SU-DHL-6 (cell line): ENCODE results near the gene PIGR.

Experiments
- H2AFZ ChIP-seq: fragments of 200-600 bp; sonication (generic); 2 replicates; pipeline ENCODE4 v1.6.1; 2014; ENCODE audit warnings: low read depth, mild to moderate bottlenecking, moderate library complexity, mixed read lengths, antibody characterized with exemption, low read length; ENCODE audit not compliant: severe bottlenecking
- H3F3A ChIP-seq: fragments of 200-600 bp; shearing (Covaris generic); 2 replicates; pipeline ENCODE4 v1.6.0; 2016; ENCODE audit warnings: antibody characterized with exemption, mild to moderate bottlenecking; ENCODE audit not compliant: insufficient read depth
- H3K27ac ChIP-seq: fragments of 200-600 bp; sonication (generic); 2 replicates; pipeline ENCODE4 v1.5.1; 2016; ENCODE audit warnings: low read depth, mild to moderate bottlenecking, low read length, moderate library complexity, mixed read lengths
- H3K27me3 ChIP-seq: fragments of 200-600 bp; sonication (generic), shearing (Covaris generic); 2 replicates; pipeline ENCODE4 v1.6.0; 2014; ENCODE audit warnings: mild to moderate bottlenecking, low read length
- H3K36me3 ChIP-seq: fragments of 200-600 bp; sonication (generic); 2 replicates; pipeline ENCODE4 v1.6.1; 2014; ENCODE audit warnings: mild to moderate bottlenecking, low read length, mixed read lengths
- H3K4me2 ChIP-seq: fragments of 300-600, 200-600 bp; shearing (Covaris generic), sonication (generic); 2 replicates; pipeline ENCODE4 v1.6.0; 2014; ENCODE audit warnings: low read length, low read depth, mild to moderate bottlenecking; ENCODE audit not compliant: poor library complexity, severe bottlenecking
- H3K4me3 ChIP-seq: fragments of 200-600 bp; sonication (generic); 2 replicates; pipeline ENCODE4 v1.5.1; 2014; ENCODE audit warnings: antibody characterized with exemption, low read length, mild to moderate bottlenecking, mixed read lengths; ENCODE audit not compliant: insufficient read depth, poor library complexity, severe bottlenecking
- H3K79me2 ChIP-seq: fragments of 200-600 bp; sonication (generic); 2 replicates; pipeline ENCODE4 v1.6.1; 2014; ENCODE audit warnings: mild to moderate bottlenecking, low read length, moderate library complexity; ENCODE audit not compliant: insufficient read depth
- H3K9ac ChIP-seq: fragments of 200-600 bp; sonication (generic); 2 replicates; pipeline ENCODE4 v1.7.0; 2014; ENCODE audit warnings: mild to moderate bottlenecking, low read length
- H3K9me2 ChIP-seq: fragments of 200-600 bp; sonication (generic); replicated peaks from 2 replicates; pipeline ENCODE4 v1.6.1; 2014; ENCODE audit warnings: low read length; ENCODE audit not compliant: insufficient read depth
- H3K9me3 ChIP-seq: fragments of 200-600 bp; sonication (generic); 2 replicates; pipeline ENCODE4 v1.6.1; 2014; ENCODE audit warnings: low read length, mixed read lengths; ENCODE audit not compliant: insufficient read depth
- H4K20me1 ChIP-seq: fragments of 200-600 bp; sonication (generic); 2 replicates; pipeline ENCODE4 v1.6.1; 2014; ENCODE audit warnings: low read depth, mild to moderate bottlenecking, antibody characterized with exemption, low read length, moderate library complexity, mixed read lengths
- EZH2phosphoT487 ChIP-seq: fragments of 200-600 bp; sonication (generic), shearing (Covaris generic); conservative IDR thresholded peaks from 2 replicates; pipeline ENCODE4 v1.6.1; 2018; ENCODE audit warnings: mild to moderate bottlenecking, antibody characterized with exemption, low read length, moderate library complexity, mixed read lengths
- TF ChIP-seq, protein P1 (sequence below): fragments of 200-600 bp; sonication (generic); IDR thresholded peaks from one replicate; pipeline ENCODE4 v1.5.1; 2017; ENCODE audit warnings: antibody characterized with exemption, mild to moderate bottlenecking, low read length, moderate library complexity; ENCODE audit not compliant: insufficient read depth, poor library complexity, severe bottlenecking

Gene PIGR

DNA sequence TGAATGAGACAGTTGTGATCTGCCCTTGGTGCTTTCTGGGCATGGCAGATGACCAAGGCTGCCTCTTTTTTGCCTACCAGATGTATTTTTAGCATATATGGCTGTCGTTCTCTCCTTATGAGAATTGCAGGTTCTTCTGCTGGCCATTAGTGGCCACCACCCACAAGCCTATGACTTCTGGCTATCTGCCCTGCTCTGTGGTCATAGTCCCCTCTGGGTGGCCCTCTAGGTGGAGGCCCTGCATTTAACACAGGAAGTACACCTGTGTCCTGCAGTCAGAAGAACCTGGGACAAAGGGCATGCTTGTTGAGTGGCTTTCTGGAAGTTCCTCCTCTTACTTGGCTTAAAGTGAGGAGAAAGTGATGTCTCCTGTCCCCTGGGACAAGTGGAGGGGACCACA, 17.5 kb upstream of the PIGR start:
- Histone ChIP-seq H3K9ac (no peak overlapping the region), H3K79me2 (no peaks in the 10 kb centered on the region), H3F3A (no peaks in the 10 kb centered on the region), H3K4me2 (no peak overlapping the region), H3K27ac (no peak overlapping the region), H3K27me3 (no peaks in the 10 kb centered on the region), H2AFZ (no peak overlapping the region), H3K9me3 (no peaks in the 10 kb centered on the region), H3K9me2 (no peaks in the 10 kb centered on the region), H4K20me1 (no peaks in the 10 kb centered on the region), H3K4me3 (no peak overlapping the region), H3K36me3 (no peaks in the 10 kb centered on the region)
- TF ChIP-seq EZH2phosphoT487 = no peak
- TF ChIP-seq, protein P1, sequence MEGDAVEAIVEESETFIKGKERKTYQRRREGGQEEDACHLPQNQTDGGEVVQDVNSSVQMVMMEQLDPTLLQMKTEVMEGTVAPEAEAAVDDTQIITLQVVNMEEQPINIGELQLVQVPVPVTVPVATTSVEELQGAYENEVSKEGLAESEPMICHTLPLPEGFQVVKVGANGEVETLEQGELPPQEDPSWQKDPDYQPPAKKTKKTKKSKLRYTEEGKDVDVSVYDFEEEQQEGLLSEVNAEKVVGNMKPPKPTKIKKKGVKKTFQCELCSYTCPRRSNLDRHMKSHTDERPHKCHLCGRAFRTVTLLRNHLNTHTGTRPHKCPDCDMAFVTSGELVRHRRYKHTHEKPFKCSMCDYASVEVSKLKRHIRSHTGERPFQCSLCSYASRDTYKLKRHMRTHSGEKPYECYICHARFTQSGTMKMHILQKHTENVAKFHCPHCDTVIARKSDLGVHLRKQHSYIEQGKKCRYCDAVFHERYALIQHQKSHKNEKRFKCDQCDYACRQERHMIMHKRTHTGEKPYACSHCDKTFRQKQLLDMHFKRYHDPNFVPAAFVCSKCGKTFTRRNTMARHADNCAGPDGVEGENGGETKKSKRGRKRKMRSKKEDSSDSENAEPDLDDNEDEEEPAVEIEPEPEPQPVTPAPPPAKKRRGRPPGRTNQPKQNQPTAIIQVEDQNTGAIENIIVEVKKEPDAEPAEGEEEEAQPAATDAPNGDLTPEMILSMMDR = no peak

DNA sequence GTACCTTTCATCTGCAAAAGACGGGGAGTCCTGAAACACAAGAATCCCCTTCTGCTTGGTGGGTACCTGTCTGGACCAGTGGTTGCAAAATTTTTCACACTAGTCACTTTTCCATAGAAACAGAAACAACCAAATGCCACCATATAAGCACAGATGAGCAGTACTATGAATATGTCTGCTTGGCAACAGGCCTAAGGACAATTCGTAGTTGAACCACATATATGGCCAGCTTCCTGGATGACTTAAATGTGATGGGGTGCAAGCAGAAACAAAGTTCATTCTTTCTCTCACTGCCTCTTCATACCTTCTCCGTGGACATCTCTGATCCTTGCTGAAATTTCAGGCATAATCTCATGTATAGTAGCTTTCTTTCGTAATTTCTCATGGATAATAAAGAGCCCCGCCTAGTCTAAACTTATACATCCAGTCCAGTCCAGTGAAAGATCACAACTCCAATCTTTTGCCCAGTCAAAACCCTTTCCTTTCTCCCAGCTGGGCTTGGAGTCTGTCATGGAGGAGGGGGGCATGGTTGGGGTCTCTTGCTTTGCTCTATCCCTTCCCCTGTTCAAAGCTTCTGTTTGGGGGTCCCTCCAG, 16.9 kb upstream of the PIGR start:
- no peak overlapping the region for H2AFZ ChIP-seq
- H3K9ac ChIP-seq = no peak overlapping the region
- no peaks in the 10 kb centered on the region for H3K27me3 ChIP-seq
- no peak overlapping the region for H3K27ac ChIP-seq
- no peaks in the 10 kb centered on the region for H4K20me1 ChIP-seq
- no peaks in the 10 kb centered on the region for H3K36me3 ChIP-seq
- TF ChIP-seq EZH2phosphoT487 = no peak
- TF ChIP-seq, protein P1 = no peak
- H3K79me2 ChIP-seq = no peaks in the 10 kb centered on the region
- no peaks in the 10 kb centered on the region for H3K9me3 ChIP-seq
- no peaks in the 10 kb centered on the region for H3K9me2 ChIP-seq
- H3K4me2 ChIP-seq = no peak overlapping the region
- no peaks in the 10 kb centered on the region for H3F3A ChIP-seq
- H3K4me3 ChIP-seq = no peak overlapping the region

DNA sequence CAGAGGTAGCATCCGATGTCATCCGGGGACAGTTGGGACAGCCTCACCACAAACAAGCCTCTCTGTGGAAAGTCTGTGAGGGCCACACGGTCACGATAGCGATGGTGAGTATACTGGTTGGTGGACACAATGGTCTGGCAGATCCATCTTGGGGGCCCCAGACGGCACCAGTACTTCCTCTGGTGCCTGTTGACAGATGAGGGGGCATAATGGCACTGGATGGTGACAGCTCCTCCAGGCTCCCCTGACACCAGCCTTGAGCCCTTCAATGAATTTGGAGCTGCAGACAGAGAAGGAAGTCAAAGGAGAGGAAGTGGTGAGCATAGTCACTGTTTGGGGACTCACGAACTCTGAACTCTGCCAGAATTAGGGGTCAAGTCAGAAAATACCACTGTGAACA, 16.0 kb upstream of the PIGR start:
- no peaks in the 10 kb centered on the region for H3K9me2 ChIP-seq
- H3K79me2 ChIP-seq = no peaks in the 10 kb centered on the region
- no peaks in the 10 kb centered on the region for H3K36me3 ChIP-seq
- no peaks in the 10 kb centered on the region for H3K27me3 ChIP-seq
- no peak overlapping the region for H3K27ac ChIP-seq
- H3K9ac ChIP-seq = no peak overlapping the region
- no peak overlapping the region for H3K4me2 ChIP-seq
- no peaks in the 10 kb centered on the region for H3K9me3 ChIP-seq
- no peaks in the 10 kb centered on the region for H3F3A ChIP-seq
- TF ChIP-seq EZH2phosphoT487 = no peak
- TF ChIP-seq, protein P1 = no peak
- no peak overlapping the region for H2AFZ ChIP-seq
- no peak overlapping the region for H3K4me3 ChIP-seq
- no peaks in the 10 kb centered on the region for H4K20me1 ChIP-seq
